Esophagus muscularis mucosa (tissue), 3 donors: Measurements from ENCODE around the gene COX18.

ENCODE experiments used
- POLR2A ChIP-seq: fragments of 450-650 bp; IDR thresholded peaks from one replicate; pipeline ENCODE4 v1.6.1; 2017; ENCODE audit warnings: antibody characterized with exemption, moderate library complexity, mild to moderate bottlenecking, low read depth
- POLR2AphosphoS5 ChIP-seq, 2 donors: sonication (generic); formaldehyde crosslinking; IDR thresholded peaks; one replicate each; pipeline ENCODE4 v1.6.1; 2017; ENCODE audit warnings: antibody characterized with exemption in 2 of 2
- TF ChIP-seq, protein P1 (sequence below), 3 experiments: fragments of 200-600 bp in 2 of 3; fragments of 450-650 bp in 1 of 3; sonication (generic) in 2 of 3; IDR thresholded peaks; one replicate each; pipeline ENCODE4 v1.5.1; 2017 to 2019; ENCODE audit warnings: antibody characterized with exemption in 3 of 3, mild to moderate bottlenecking in 2 of 3, moderate library complexity in 1 of 3

DNA sequence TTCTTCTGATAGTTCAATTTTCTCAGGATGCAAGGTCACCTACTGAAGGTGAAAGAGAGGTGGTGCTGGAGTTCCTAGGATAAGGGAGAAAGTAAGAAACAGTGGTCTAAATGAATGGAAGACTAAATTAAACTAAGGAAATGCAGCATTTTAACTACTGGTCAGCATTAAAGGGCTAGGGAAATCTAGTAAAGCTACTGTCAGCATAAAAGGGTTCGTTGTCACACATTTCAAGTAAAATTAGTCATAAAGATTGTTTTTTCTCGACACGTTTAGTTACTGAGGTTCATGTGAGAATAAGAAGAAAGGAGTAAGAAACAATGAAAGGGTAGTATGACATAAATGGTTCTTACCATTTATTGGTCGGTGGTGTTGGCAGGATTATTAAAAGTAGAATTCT is 40.0 kb upstream of the COX18 start:
- TF ChIP-seq, protein P1, sequence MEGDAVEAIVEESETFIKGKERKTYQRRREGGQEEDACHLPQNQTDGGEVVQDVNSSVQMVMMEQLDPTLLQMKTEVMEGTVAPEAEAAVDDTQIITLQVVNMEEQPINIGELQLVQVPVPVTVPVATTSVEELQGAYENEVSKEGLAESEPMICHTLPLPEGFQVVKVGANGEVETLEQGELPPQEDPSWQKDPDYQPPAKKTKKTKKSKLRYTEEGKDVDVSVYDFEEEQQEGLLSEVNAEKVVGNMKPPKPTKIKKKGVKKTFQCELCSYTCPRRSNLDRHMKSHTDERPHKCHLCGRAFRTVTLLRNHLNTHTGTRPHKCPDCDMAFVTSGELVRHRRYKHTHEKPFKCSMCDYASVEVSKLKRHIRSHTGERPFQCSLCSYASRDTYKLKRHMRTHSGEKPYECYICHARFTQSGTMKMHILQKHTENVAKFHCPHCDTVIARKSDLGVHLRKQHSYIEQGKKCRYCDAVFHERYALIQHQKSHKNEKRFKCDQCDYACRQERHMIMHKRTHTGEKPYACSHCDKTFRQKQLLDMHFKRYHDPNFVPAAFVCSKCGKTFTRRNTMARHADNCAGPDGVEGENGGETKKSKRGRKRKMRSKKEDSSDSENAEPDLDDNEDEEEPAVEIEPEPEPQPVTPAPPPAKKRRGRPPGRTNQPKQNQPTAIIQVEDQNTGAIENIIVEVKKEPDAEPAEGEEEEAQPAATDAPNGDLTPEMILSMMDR (IDR thresholded peaks at IDR 0.05): no peak
- no peak for TF ChIP-seq POLR2A
- TF ChIP-seq POLR2AphosphoS5 (IDR thresholded peaks at IDR 0.05): no peak
